NB4 (cell line): ENCODE data around the gene AKIRIN2.
"Not testable (repeated sequence)": the region's sequence is repeated elsewhere in the genome, so short reads cannot be mapped to it uniquely, and the experiment has no call there.

Source experiments
- DNase-seq: peaks from one replicate; pipeline ENCODE4 v3.0.0; 2010; ENCODE audit warnings: low read depth
- H3K4me3 ChIP-seq: one replicate; pipeline ENCODE4 v1.5.1; 2011; ENCODE audit warnings: mild to moderate bottlenecking, low read depth, low read length, moderate library complexity
- CTCF ChIP-seq: IDR thresholded peaks from one replicate; pipeline ENCODE4 v1.5.1; 2012; ENCODE audit warnings: low read depth, low read length
- MAX ChIP-seq: IDR thresholded peaks from 2 replicates; pipeline ENCODE4 v1.6.1; 2011; ENCODE audit warnings: low read depth, low read length
- MYC ChIP-seq: IDR thresholded peaks from 2 replicates; pipeline ENCODE4 v1.6.1; 2011; ENCODE audit warnings: low read depth, low read length
- POLR2A ChIP-seq: IDR thresholded peaks from 2 replicates; pipeline ENCODE4 v1.6.1; 2011; ENCODE audit warnings: mild to moderate bottlenecking; ENCODE audit not compliant: insufficient read length; ENCODE audit errors: extremely low read depth

AKIRIN2 gene

GRCh38 chr6:87722540-87723169 lies 20.6 kb upstream of the AKIRIN2 start:
- TF ChIP-seq MAX (no peak), MYC (no peak), CTCF (no peak), POLR2A (no peak)
- no peak overlapping the region for H3K4me3 ChIP-seq
- DNase-seq = no peak

DNA sequence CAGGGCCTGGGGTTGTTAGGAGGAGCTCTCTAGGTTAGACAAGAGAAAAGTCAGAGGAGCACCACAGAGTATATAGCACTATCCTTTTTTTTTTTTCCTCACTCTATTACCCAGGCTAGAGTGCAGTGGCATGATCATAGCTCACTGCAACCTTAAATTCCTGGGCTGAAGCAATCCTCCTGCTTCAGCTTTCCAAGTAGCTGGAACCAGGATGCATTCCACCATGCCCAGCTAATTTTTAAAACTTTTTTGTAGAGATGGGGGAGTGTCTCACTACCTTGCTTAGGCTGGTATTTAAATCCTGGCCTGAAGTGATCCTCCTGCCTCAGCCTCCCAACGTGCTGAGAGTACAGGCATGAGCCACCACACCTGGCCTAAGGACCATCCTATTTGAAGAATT lies 19.3 kb upstream of the AKIRIN2 start:
- H3K4me3 ChIP-seq = no peak overlapping the region
- no peak for DNase-seq
- TF ChIP-seq CTCF (no peak), MAX (no peak), POLR2A (no peak), MYC (no peak)

DNA sequence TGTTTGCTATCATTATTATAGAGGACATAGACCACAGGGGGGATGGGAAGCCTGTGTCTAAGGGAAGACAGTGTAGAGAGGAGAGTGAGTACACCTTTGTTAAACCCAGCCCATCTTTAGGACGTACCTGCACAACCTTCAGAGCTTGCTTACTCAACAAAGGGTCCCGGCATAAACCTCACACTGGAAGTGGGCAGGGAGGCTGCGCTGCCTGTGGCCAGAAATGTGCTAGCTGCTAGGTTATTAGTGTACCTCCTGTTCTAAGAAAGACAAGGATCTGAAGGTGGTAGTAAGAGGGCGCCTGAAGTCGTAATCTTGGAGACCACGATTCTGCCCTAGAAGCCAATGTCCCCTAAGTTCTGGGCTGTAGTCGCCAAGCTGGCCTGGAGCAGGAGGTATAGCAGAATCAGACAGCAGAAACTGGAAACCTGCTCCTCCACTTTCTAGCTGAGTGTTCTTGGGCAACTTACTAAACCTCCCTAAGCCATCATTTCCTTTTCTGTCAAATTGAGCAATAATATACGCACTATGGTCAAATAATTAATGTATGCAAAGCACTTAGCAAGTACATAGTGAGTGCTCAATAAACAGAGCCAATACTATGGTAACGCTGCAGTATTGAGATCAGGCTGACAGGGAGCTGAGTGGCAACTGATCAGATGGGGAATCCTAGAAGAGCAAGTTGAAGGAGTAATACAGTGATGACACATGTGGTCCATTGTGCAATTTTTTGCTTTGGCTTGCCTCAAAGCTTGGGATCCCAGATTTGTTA lies 16.8 kb upstream of the AKIRIN2 start:
- H3K4me3 ChIP-seq = no peak overlapping the region
- peak; percentile 80 for DNase-seq
- TF ChIP-seq MYC (0 out of 2 replicates have a peak, but pooled peaks have one; percentile 43), POLR2A (no peak), MAX (peak; percentile 40; the same call in 1 of the 2 replicates)

GRCh38 chr6:87716928-87717614 lies 15.0 kb upstream of the AKIRIN2 start:
- TF ChIP-seq POLR2A (no peak), MAX (peak; percentile 86)
- H3K4me3 ChIP-seq = no peak overlapping the region
- peak; percentile 38 for DNase-seq

DNA sequence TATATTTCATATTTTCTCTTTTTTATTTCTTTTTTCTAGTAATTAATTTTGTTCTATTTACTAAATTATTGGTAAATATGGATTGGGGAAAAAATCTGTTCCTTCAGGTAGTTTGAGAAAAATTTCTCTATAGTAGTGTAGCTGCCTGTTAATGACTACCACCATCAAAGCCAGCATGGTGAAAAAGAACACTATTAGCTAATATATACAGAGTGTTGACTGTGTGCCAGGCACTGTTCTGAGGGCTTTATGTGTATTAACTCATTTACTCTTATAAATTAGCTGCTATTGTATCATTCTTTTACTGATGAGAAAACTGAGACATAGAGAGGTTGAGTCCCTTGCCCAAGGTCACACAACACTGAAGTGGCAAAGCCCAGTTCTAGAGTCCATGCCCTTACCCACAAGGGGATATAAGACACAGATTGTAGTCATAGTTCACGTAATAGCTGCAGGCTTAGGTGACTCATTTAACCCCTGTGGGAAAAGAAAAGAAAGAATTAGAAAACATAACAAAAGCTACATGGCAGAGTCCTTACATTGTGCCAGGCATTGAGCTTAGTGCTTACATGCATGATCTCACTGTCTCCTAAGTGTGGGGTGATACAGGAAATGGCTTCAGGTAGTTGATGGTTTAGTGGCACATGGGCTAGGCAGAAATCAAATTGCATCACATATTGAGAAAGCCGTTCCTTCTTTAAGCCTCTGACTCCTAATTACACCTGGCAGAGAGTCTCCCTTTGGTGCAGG lies 12.2 kb upstream of the AKIRIN2 start:
- peak; percentile 52 for DNase-seq
- TF ChIP-seq CTCF (no peak), MYC (peak; percentile 20; the same call in 1 of the 2 replicates), MAX (peak; percentile 21; the same call in 1 of the 2 replicates), POLR2A (no peak)

DNA sequence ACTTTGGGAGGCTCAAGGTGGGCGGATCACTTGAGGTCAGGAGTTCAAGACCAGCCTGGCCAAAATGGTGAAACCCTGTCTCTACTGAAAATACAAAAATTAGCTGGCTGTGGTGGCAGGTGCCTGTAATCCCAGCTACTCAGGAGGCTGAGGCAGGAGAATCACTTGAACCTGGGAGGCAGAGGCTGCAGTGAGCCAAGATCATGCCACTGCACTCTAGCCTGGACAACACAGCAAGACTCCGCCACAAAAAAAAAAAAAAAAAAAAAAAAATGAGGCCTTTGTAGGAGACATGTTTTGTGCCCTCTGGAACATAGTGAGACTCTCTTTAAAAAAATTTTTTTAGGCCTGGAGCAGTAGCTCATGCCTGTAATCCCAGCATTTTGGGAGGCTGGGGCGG lies 10.7 kb upstream of the AKIRIN2 start:
- H3K4me3 ChIP-seq, DNase-seq: not testable (repeated sequence)

More for the DNA sequence above, 12.2 kb upstream of the AKIRIN2 start:
- H3K4me3 ChIP-seq = no peak overlapping the region
